ENCODE data around the gene PEX1.
"Not testable (repeated sequence)": the region's sequence is repeated elsewhere in the genome, so short reads cannot be mapped to it uniquely, and the experiment has no call there.

- TF ChIP-seq, protein P1, sequence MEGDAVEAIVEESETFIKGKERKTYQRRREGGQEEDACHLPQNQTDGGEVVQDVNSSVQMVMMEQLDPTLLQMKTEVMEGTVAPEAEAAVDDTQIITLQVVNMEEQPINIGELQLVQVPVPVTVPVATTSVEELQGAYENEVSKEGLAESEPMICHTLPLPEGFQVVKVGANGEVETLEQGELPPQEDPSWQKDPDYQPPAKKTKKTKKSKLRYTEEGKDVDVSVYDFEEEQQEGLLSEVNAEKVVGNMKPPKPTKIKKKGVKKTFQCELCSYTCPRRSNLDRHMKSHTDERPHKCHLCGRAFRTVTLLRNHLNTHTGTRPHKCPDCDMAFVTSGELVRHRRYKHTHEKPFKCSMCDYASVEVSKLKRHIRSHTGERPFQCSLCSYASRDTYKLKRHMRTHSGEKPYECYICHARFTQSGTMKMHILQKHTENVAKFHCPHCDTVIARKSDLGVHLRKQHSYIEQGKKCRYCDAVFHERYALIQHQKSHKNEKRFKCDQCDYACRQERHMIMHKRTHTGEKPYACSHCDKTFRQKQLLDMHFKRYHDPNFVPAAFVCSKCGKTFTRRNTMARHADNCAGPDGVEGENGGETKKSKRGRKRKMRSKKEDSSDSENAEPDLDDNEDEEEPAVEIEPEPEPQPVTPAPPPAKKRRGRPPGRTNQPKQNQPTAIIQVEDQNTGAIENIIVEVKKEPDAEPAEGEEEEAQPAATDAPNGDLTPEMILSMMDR (IDR thresholded peaks at IDR 0.05; ENCODE audit: low read depth, low read length): not testable (repeated sequence)
- not testable (repeated sequence) for TF ChIP-seq EZH2phosphoT487 (IDR thresholded peaks at IDR 0.05; ENCODE audit: low read depth)
Observed at GRCh38 chr7:92543542-92543941, 15.2 kb upstream of the PEX1 start.

All from OCI-LY3 (cell line).